ENCODE data around the gene LCN12. TPM values are rescaled to one million over a fixed set of nuclear protein-coding genes. Genes with fewer than 3 reads are reported as not detected.

LCN12 gene
- total RNA-seq, 1 donor from 2014 or later, result not detected

DNA sequence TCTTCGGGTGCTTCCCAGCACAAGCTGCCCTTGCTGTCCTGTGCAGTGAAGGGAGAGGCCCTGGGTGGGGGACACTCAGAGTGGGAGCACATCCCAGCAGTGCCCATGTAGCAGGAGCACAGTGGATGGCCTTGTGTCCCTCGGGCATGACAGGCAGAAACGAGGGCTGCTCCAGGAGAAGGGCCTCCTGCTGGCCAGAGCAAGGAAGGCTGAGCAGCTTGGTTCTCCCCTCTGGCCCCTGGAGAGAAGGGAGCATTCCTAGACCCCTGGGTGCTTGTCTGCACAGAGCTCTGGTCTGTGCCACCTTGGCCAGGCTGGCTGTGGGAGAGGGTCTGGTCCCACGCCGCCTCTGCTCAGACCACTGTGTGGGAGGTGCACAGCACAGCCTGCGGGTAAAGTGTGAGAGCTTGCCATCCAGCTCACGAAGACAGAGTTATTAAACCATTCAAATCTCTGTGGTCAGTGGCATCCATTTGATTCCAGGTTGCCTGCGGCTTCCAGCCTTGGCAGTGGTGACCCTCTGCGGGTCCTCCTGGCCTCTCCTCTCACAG, 25.8 kb upstream of the LCN12 start:
- H3K9me3 ChIP-seq (ENCODE audit: insufficient read depth, low read depth, low read length), result no peaks in the 10 kb centered on the region
- no peaks in the 10 kb centered on the region for H3K36me3 ChIP-seq (ENCODE audit: insufficient read depth, low read length)
- H3K27me3 ChIP-seq (ENCODE audit: insufficient read depth, low read length), result no peaks in the 10 kb centered on the region
- Mint-ChIP-seq H3K4me3 (ENCODE audit: unreplicated experiment) (no peak overlapping the region), H3K4me1 (ENCODE audit: low read depth, unreplicated experiment) (no peaks in the 10 kb centered on the region), H3K36me3 (ENCODE audit: low read depth, unreplicated experiment) (peaks cover 21% of the 10 kb centered on the region), H3K27ac (ENCODE audit: unreplicated experiment) (no peak overlapping the region), H3K27me3 (ENCODE audit: low read depth, unreplicated experiment) (no peaks in the 10 kb centered on the region), H3K9me3 (ENCODE audit: unreplicated experiment) (no peaks in the 10 kb centered on the region)
- H2AFZ ChIP-seq (ENCODE audit: low read depth, low read length), result no peak overlapping the region
- no peak overlapping the region for H3K9ac ChIP-seq (ENCODE audit: low read length)
- H3K4me3 ChIP-seq (ENCODE audit: insufficient read depth, low read depth, low read length), result no peak overlapping the region
- TF ChIP-seq EZH2 (IDR thresholded peaks at IDR 0.05; ENCODE audit: insufficient read depth, low read length), result no peak
- TF ChIP-seq, protein P1, sequence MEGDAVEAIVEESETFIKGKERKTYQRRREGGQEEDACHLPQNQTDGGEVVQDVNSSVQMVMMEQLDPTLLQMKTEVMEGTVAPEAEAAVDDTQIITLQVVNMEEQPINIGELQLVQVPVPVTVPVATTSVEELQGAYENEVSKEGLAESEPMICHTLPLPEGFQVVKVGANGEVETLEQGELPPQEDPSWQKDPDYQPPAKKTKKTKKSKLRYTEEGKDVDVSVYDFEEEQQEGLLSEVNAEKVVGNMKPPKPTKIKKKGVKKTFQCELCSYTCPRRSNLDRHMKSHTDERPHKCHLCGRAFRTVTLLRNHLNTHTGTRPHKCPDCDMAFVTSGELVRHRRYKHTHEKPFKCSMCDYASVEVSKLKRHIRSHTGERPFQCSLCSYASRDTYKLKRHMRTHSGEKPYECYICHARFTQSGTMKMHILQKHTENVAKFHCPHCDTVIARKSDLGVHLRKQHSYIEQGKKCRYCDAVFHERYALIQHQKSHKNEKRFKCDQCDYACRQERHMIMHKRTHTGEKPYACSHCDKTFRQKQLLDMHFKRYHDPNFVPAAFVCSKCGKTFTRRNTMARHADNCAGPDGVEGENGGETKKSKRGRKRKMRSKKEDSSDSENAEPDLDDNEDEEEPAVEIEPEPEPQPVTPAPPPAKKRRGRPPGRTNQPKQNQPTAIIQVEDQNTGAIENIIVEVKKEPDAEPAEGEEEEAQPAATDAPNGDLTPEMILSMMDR (IDR thresholded peaks at IDR 0.05; ENCODE audit: insufficient read depth, low read depth, low read length), result no peak
- no peak overlapping the region for H3K4me2 ChIP-seq (ENCODE audit: low read length)
- peaks cover 6% of the 10 kb centered on the region for H3K4me1 ChIP-seq (ENCODE audit: insufficient read depth, low read length)
- no peak for DNase-seq (ENCODE audit: low read depth)
- no peak overlapping the region for H3K27ac ChIP-seq (ENCODE audit: low read depth, low read length)
- no peaks in the 10 kb centered on the region for H4K20me1 ChIP-seq (ENCODE audit: insufficient read depth, low read length)
- no peak for FAIRE-seq
- H3K79me2 ChIP-seq (ENCODE audit: insufficient read depth, low read length), result no peaks in the 10 kb centered on the region

DNA sequence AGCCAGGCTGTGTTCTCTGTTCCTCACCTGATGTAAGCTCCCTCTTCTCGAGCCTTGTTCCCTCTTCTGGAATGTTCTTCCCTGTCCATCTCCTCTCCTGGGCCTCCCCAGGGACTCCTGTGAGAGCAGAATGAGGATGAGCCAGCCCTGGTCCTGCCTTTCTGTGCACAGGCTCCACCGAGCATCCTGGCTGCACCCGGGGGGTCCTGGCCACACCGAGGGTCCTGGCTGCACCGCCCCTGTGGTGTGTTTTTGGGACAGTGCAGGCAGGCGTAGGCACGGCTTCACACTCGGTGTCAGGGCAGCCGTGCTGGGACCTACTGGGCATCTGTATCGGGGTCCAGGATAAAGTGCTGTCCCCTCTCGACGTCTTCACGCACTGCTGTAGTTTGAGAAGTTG, 25.3 kb upstream of the LCN12 start:
- H3K4me1 ChIP-seq (ENCODE audit: insufficient read depth, low read length), result peaks cover 6% of the 10 kb centered on the region
- H3K4me2 ChIP-seq (ENCODE audit: low read length), result no peak overlapping the region
- DNase-seq (ENCODE audit: low read depth) (no peak), FAIRE-seq (no peak)
- no peaks in the 10 kb centered on the region for H3K79me2 ChIP-seq (ENCODE audit: insufficient read depth, low read length)
- no peaks in the 10 kb centered on the region for H3K27me3 ChIP-seq (ENCODE audit: insufficient read depth, low read length)
- no peaks in the 10 kb centered on the region for H3K4me1 Mint-ChIP-seq (ENCODE audit: low read depth, unreplicated experiment)
- H3K36me3 ChIP-seq (ENCODE audit: insufficient read depth, low read length), result no peaks in the 10 kb centered on the region
- H2AFZ ChIP-seq (ENCODE audit: low read depth, low read length), result no peak overlapping the region
- H3K27ac ChIP-seq (ENCODE audit: low read depth, low read length), result no peak overlapping the region
- H3K9me3 Mint-ChIP-seq (ENCODE audit: unreplicated experiment), result peaks cover under 1% of the 10 kb centered on the region
- no peak overlapping the region for H3K4me3 Mint-ChIP-seq (ENCODE audit: unreplicated experiment)
- H3K36me3 Mint-ChIP-seq (ENCODE audit: low read depth, unreplicated experiment), result peaks cover 21% of the 10 kb centered on the region
- H3K9ac ChIP-seq (ENCODE audit: low read length), result no peak overlapping the region
- no peak overlapping the region for H3K27ac Mint-ChIP-seq (ENCODE audit: unreplicated experiment)
- no peaks in the 10 kb centered on the region for H3K9me3 ChIP-seq (ENCODE audit: insufficient read depth, low read depth, low read length)
- no peaks in the 10 kb centered on the region for H4K20me1 ChIP-seq (ENCODE audit: insufficient read depth, low read length)
- no peak for TF ChIP-seq EZH2 (IDR thresholded peaks at IDR 0.05; ENCODE audit: insufficient read depth, low read length)
- TF ChIP-seq, protein P1 (IDR thresholded peaks at IDR 0.05; ENCODE audit: insufficient read depth, low read depth, low read length), result no peak
- H3K27me3 Mint-ChIP-seq (ENCODE audit: low read depth, unreplicated experiment), result no peaks in the 10 kb centered on the region
- no peak overlapping the region for H3K4me3 ChIP-seq (ENCODE audit: insufficient read depth, low read depth, low read length)

Data from astrocyte (in vitro differentiated cells and primary cell).